H9 (cell line): ENCODE measurements around the gene MIR17HG. TPM values are rescaled to one million over a fixed set of nuclear protein-coding genes. Genes with fewer than 3 reads are reported as not detected.
A peak's percentile ranks its signal among the peaks of the same experiment; 100 is the strongest.

ENCODE experiments used
- DNase-seq: peaks from one replicate; pipeline ENCODE4 v3.0.0-alpha.2; 2017
- H2AFZ ChIP-seq: one replicate; pipeline ENCODE4 v1.6.1; 2013; ENCODE audit warnings: mild to moderate bottlenecking, low read length, control low read depth, moderate library complexity
- H2AK5ac ChIP-seq: 2 replicates; pipeline ENCODE4 v1.6.1; 2013; ENCODE audit warnings: low read length, control low read depth, mixed read lengths; ENCODE audit not compliant: insufficient read length
- H2BK120ac ChIP-seq: one replicate; pipeline ENCODE4 v1.6.1; 2013; ENCODE audit warnings: low read depth, mild to moderate bottlenecking, low read length, control low read depth, inconsistent platforms; ENCODE audit not compliant: poor library complexity, severe bottlenecking
- H2BK12ac ChIP-seq: 2 replicates; pipeline ENCODE4 v1.6.1; 2013; ENCODE audit warnings: low read length, control low read depth, mixed read lengths, low read depth; ENCODE audit not compliant: insufficient read length
- H2BK15ac ChIP-seq: 2 replicates; pipeline ENCODE4 v1.6.1; 2013; ENCODE audit warnings: low read depth, low read length, control low read depth
- H2BK20ac ChIP-seq: one replicate; pipeline ENCODE4 v1.6.1; 2013; ENCODE audit warnings: low read depth, mild to moderate bottlenecking, low read length, control low read depth, inconsistent platforms; ENCODE audit not compliant: poor library complexity, severe bottlenecking
- H2BK5ac ChIP-seq: 2 replicates; pipeline ENCODE4 v1.6.1; 2013; ENCODE audit warnings: low read length, control low read depth, mixed read lengths; ENCODE audit not compliant: insufficient read length
- H3K14ac ChIP-seq: 2 replicates; pipeline ENCODE4 v1.6.1; 2013; ENCODE audit warnings: low read length, control low read depth; ENCODE audit not compliant: insufficient read depth
- H3K18ac ChIP-seq: 2 replicates; pipeline ENCODE4 v1.6.1; 2013; ENCODE audit warnings: low read depth, mild to moderate bottlenecking, mixed read lengths, low read length, control low read depth; ENCODE audit not compliant: insufficient read length
- H3K23ac ChIP-seq: 2 replicates; pipeline ENCODE4 v1.6.1; 2013; ENCODE audit warnings: low read length, control low read depth, mixed read lengths, low read depth; ENCODE audit not compliant: insufficient read length
- H3K23me2 ChIP-seq: 2 replicates; pipeline ENCODE4 v1.6.1; 2013; ENCODE audit warnings: low read depth, mild to moderate bottlenecking, mixed read lengths, low read length, control low read depth; ENCODE audit not compliant: insufficient read length, poor library complexity, severe bottlenecking
- H3K27ac ChIP-seq: 2 replicates; pipeline ENCODE4 v1.5.1; 2013; ENCODE audit warnings: low read length, control low read depth, mixed read lengths, low read depth; ENCODE audit not compliant: insufficient read length
- H3K27me3 ChIP-seq: 2 replicates; pipeline ENCODE4 v1.6.1; 2013; ENCODE audit warnings: low read length, control low read depth, inconsistent platforms; ENCODE audit not compliant: insufficient read depth
- H3K4ac ChIP-seq: 2 replicates; pipeline ENCODE4 v1.6.1; 2013; ENCODE audit warnings: low read depth, mild to moderate bottlenecking, control low read depth, inconsistent platforms, low read length, moderate library complexity
- H3K4me1 ChIP-seq: 2 replicates; pipeline ENCODE4 v1.6.1; 2013; ENCODE audit warnings: low read length, control low read depth, inconsistent platforms; ENCODE audit not compliant: insufficient read depth
- H3K4me2 ChIP-seq: 2 replicates; pipeline ENCODE4 v1.6.1; 2013; ENCODE audit warnings: low read length, control low read depth, mixed read lengths; ENCODE audit not compliant: insufficient read length, insufficient read depth
- H3K56ac ChIP-seq: 2 replicates; pipeline ENCODE4 v1.6.1; 2013; ENCODE audit warnings: low read depth, mild to moderate bottlenecking, mixed read lengths, low read length, control low read depth; ENCODE audit not compliant: insufficient read length
- H3K79me1 ChIP-seq: 2 replicates; pipeline ENCODE4 v1.6.1; 2013; ENCODE audit warnings: low read depth, mild to moderate bottlenecking, moderate library complexity, low read length, control low read depth, inconsistent platforms; ENCODE audit not compliant: insufficient read depth, poor library complexity, severe bottlenecking
- H3K79me2 ChIP-seq: 2 replicates; pipeline ENCODE4 v1.6.1; 2013; ENCODE audit warnings: low read length, control low read depth, inconsistent platforms; ENCODE audit not compliant: insufficient read depth
- H3K9ac ChIP-seq: 2 replicates; pipeline ENCODE4 v1.6.1; 2013; ENCODE audit warnings: low read length, control low read depth, mixed read lengths; ENCODE audit not compliant: insufficient read length; ENCODE audit errors: extremely low read depth
- H3K9me3 ChIP-seq: one replicate; pipeline ENCODE4 v1.6.1; 2013; ENCODE audit warnings: low read depth, low read length, inconsistent platforms; ENCODE audit not compliant: control insufficient read depth
- H3T11ph ChIP-seq: one replicate; pipeline ENCODE4 v1.6.1; 2013; ENCODE audit warnings: mild to moderate bottlenecking, low read length, control low read depth, inconsistent platforms
- H4K20me1 ChIP-seq: one replicate; pipeline ENCODE4 v1.6.1; 2013; ENCODE audit not compliant: control insufficient read depth, insufficient read length, insufficient read depth
- H4K5ac ChIP-seq: 2 replicates; pipeline ENCODE4 v1.6.1; 2013; ENCODE audit warnings: low read depth, mild to moderate bottlenecking, mixed read lengths, low read length, control low read depth; ENCODE audit not compliant: insufficient read length
- H4K8ac ChIP-seq: replicated peaks from 2 replicates; pipeline ENCODE4 v1.6.1; 2013; ENCODE audit warnings: low read length, control low read depth, mixed read lengths, low read depth; ENCODE audit not compliant: insufficient read length
- H4K91ac ChIP-seq: 2 replicates; pipeline ENCODE4 v1.6.1; 2013; ENCODE audit warnings: low read depth, mild to moderate bottlenecking, moderate library complexity, mixed read lengths, low read length, control low read depth; ENCODE audit not compliant: insufficient read length
- H3K27ac Mint-ChIP-seq, 3 experiments: 2 replicates in 2 of 3; 3 replicates in 1 of 3; pipeline ENCODE4 v1.8.0; 2020 to 2021; ENCODE audit warnings: mixed read lengths in 3 of 3, mild to moderate bottlenecking in 1 of 3, moderate library complexity in 1 of 3
- H3K27me3 Mint-ChIP-seq: 2 replicates; pipeline ENCODE4 v1.8.0; 2021; ENCODE audit warnings: low read depth, mild to moderate bottlenecking, moderate library complexity, mixed read lengths
- H3K36me3 Mint-ChIP-seq, 3 experiments: 2 replicates in 2 of 3; 3 replicates in 1 of 3; pipeline ENCODE4 v1.8.0; 2020 to 2021; ENCODE audit warnings: low read depth in 3 of 3, mixed read lengths in 3 of 3; ENCODE audit not compliant: insufficient read depth in 1 of 3
- H3K4me1 Mint-ChIP-seq, 2 experiments: 2 replicates each; pipeline ENCODE4 v1.8.0; 2020; ENCODE audit warnings: mixed read lengths in 2 of 2
- H3K4me3 Mint-ChIP-seq, 2 experiments: 2 replicates in 1 of 2; 3 replicates in 1 of 2; pipeline ENCODE4 v1.8.0; 2020 to 2021; ENCODE audit warnings: mild to moderate bottlenecking in 2 of 2, mixed read lengths in 2 of 2, moderate library complexity in 1 of 2
- H3K9me3 Mint-ChIP-seq, 2 experiments: 2 replicates in 1 of 2; 3 replicates in 1 of 2; pipeline ENCODE4 v1.8.0; 2020; ENCODE audit warnings: mild to moderate bottlenecking in 2 of 2, mixed read lengths in 2 of 2, moderate library complexity in 1 of 2
- CTCF ChIP-seq: fragments of 200-600 bp; sonication (generic); conservative IDR thresholded peaks from 3 replicates; pipeline ENCODE4 v1.8.0; 2021; ENCODE audit warnings: antibody characterized with exemption, mild to moderate bottlenecking
- WGBS: extraction: QIAGEN DNeasy Blood & Tissue Kit; methylation state at CpG from one replicate; pipeline ENCODE4 v1.1.7; 2013; ENCODE audit warnings: missing lambda C conversion rate, low lambda C conversion rate, mixed read lengths; ENCODE audit not compliant: insufficient read length; ENCODE audit errors: extremely low coverage; 5-methylcytosine and 5-hydroxymethylcytosine counted together
- total RNA-seq: library from RNA; stranded (reverse); gene quantifications from 2 replicates; pipeline ENCODE4 v1.2.1, GENCODE V29; 2021

MIR17HG gene
- total RNA-seq, 1 experiment from 2014 or later, result 38.7 TPM

DNA sequence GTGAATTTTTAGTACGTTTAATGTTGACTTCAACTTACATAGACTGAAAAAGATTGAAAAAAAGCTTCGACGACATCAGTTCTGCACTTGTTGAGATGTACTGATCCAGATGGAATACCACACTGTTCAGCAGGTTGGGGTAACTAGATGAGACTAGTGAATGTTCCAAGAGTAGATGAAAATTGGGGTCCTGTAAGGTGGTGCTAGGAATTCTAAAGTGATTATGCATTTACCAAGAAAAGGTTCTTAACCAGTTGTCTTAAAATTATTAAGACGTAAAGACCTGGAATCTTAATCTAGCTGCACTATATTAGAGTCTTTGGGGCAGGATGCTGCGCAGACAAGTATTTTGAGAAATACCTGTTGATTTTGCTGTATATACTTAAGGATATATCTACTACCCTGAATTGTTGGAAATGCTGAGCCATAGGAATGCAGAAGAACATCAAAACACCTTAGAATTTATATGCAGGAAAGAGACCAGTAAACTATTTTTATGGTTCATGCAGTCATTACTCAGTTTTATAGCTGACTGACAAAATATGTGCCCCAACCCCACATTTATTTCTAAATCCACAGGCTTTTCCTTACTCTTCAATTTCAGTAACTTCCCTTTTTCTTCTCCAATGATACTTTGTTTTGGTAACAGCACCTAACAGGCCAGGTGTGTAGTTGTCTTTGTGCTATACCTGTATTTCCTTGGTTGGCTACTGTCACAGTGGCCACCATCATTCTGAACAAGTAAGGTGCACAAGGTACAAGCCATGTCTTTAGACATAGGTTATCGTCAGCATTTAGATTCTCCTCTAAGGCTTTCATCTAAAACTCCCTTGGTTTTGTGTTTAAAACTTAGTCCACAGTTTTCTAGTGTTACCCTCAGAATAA is 8.6 kb downstream of the MIR17HG start:
- Histone ChIP-seq H3K4me2 (no peak overlapping the region), H2AK5ac (no peak overlapping the region), H3K9me3 (no peaks in the 10 kb centered on the region), H4K8ac (no peak overlapping the region), H3K27ac (no peak overlapping the region), H3K14ac (no peak overlapping the region), H4K91ac (no peak overlapping the region), H3K56ac (no peak overlapping the region), H3K9ac (no peak overlapping the region), H4K5ac (no peak overlapping the region), H2AFZ (no peak overlapping the region), H2BK5ac (no peak overlapping the region), H2BK20ac (no peak overlapping the region), H3K23ac (no peak overlapping the region), H3K79me1 (peaks cover 1% of the 10 kb centered on the region), H4K20me1 (no peaks in the 10 kb centered on the region), H3K18ac (no peak overlapping the region), H3K27me3 (no peaks in the 10 kb centered on the region), H3K4me1 (no peaks in the 10 kb centered on the region; the same call in 1 of the 2 replicates), H3T11ph (no peak overlapping the region), H3K79me2 (peaks cover 3% of the 10 kb centered on the region), H2BK15ac (no peak overlapping the region), H3K4ac (no peak overlapping the region), H3K23me2 (no peaks in the 10 kb centered on the region), H2BK12ac (no peak overlapping the region), H2BK120ac (no peak overlapping the region)
- no peak overlapping the region for H3K4me3 Mint-ChIP-seq
- H3K27ac Mint-ChIP-seq, result peak overlapping the region in 1 of 3 experiments; percentile 89; a peak in 3 of 7 replicates
- H3K27me3 Mint-ChIP-seq, result peaks cover 1% of the 10 kb centered on the region; the same call in 1 of the 2 replicates
- WGBS, result no CpG with 5 or more reads among the region's 6 CpGs
- no peak for DNase-seq
- peaks cover 12 to 17% of the 10 kb centered on the region in 2 experiments for H3K4me1 Mint-ChIP-seq
- no peak for TF ChIP-seq CTCF
- no peaks in the 10 kb centered on the region for H3K9me3 Mint-ChIP-seq
- peaks cover 40 to 63% (median 53%) of the 10 kb centered on the region in 3 experiments; a peak in 6 of 7 replicates for H3K36me3 Mint-ChIP-seq
